PC-9 (cell line): Measurements from ENCODE around the gene MTCH2. TPM values are rescaled to one million over a fixed set of nuclear protein-coding genes. Genes with fewer than 3 reads are reported as not detected.

ENCODE experiments used
- BruUV-seq: library from RNA; stranded (reverse); fragments of 400-500 nt; replicated peaks from 2 replicates; lab custom pipeline; 2021; lab: Mats Ljungman, UMichigan
- CTCF ChIA-PET: fragments of 300-600 bp; sonication (Branson Sonifier 250); formaldehyde crosslinking; loops from one replicate; lab custom pipeline; 2022; ENCODE audit warnings: antibody characterized with exemption; lab: Charles Lee
- POLR2A ChIA-PET: fragments of 300-600 bp; sonication (Branson Sonifier 250); formaldehyde crosslinking; loops from one replicate; lab custom pipeline; 2022; ENCODE audit warnings: antibody characterized with exemption; ENCODE audit not compliant: unreplicated experiment; lab: Charles Lee
- DNase-seq, 2 experiments: peaks; one replicate each; pipeline versions ENCODE4 v3.0.0 to v3.0.0-alpha.2; 2015 to 2022; ENCODE audit warnings: mixed read lengths in 1 of 2
- H2AFZ ChIP-seq: fragments of 200-600 bp; sonication (generic); 2 replicates; pipeline ENCODE4 v1.8.1; 2017; ENCODE audit warnings: antibody characterized with exemption
- H3F3A ChIP-seq: fragments of 200-600 bp; sonication (generic); 2 replicates; pipeline ENCODE4 v1.8.1; 2017; ENCODE audit warnings: antibody characterized with exemption, mild to moderate bottlenecking, low read depth; ENCODE audit not compliant: insufficient read depth
- H3K27ac ChIP-seq: fragments of 200-600 bp; sonication (generic); 2 replicates; pipeline ENCODE4 v1.6.1; 2016; ENCODE audit warnings: mixed run types
- H3K27me3 ChIP-seq: fragments of 200-600 bp; sonication (generic); 2 replicates; pipeline ENCODE4 v1.6.1; 2016; ENCODE audit warnings: low read depth, mixed run types; ENCODE audit not compliant: insufficient read depth
- H3K36me3 ChIP-seq: fragments of 200-600 bp; sonication (generic); 2 replicates; pipeline ENCODE4 v1.6.1; 2016; ENCODE audit warnings: low read depth, mixed run types
- H3K4me1 ChIP-seq: fragments of 200-600 bp; sonication (generic); replicated peaks from 2 replicates; pipeline ENCODE4 v1.6.1; 2016; ENCODE audit warnings: mixed run types; ENCODE audit not compliant: insufficient read depth
- H3K4me2 ChIP-seq: fragments of 200-600 bp; sonication (generic); 2 replicates; pipeline ENCODE4 v1.6.1; 2017; ENCODE audit warnings: mixed run types
- H3K4me3 ChIP-seq: fragments of 200-600 bp; sonication (generic); 2 replicates; pipeline ENCODE4 v1.6.1; 2016; ENCODE audit warnings: mixed run types
- H3K79me2 ChIP-seq: fragments of 200-600 bp; sonication (generic); 2 replicates; pipeline ENCODE4 v1.6.1; 2017; ENCODE audit warnings: low read depth, mixed run types
- H3K9me2 ChIP-seq: fragments of 200-600 bp; sonication (generic); 2 replicates; pipeline ENCODE4 v1.8.1; 2017; ENCODE audit warnings: mild to moderate bottlenecking; ENCODE audit not compliant: insufficient read depth
- H3K9me3 ChIP-seq: fragments of 200-600 bp; sonication (generic); 2 replicates; pipeline ENCODE4 v1.8.1; 2016; ENCODE audit warnings: low read depth; ENCODE audit not compliant: insufficient read depth
- H4K20me1 ChIP-seq: fragments of 200-600 bp; sonication (generic); 2 replicates; pipeline ENCODE4 v1.8.1; 2017; ENCODE audit not compliant: insufficient read depth
- EZH2 ChIP-seq: fragments of 200-600 bp; sonication (generic); IDR thresholded peaks from 2 replicates; pipeline ENCODE4 v1.8.0; 2017; ENCODE audit warnings: antibody characterized with exemption, low read depth
- intact Hi-C: fragments of 100-400 bp; cut with micrococcal nuclease; formaldehyde crosslinking; loops from one replicate; pipeline ENCODE4 v1.10.0; 2022; ENCODE audit not compliant: unreplicated experiment
- total RNA-seq: library from RNA; stranded (reverse); gene quantifications from 2 replicates; pipeline ENCODE4 v1.2.3, GENCODE V29; 2021
- TF ChIP-seq, protein P1 (sequence below): fragments of 200-600 bp; sonication (generic); conservative IDR thresholded peaks from 2 replicates; pipeline ENCODE4 v1.6.1; 2017; ENCODE audit warnings: mixed run types, antibody characterized with exemption, mild to moderate bottlenecking, moderate library complexity

MTCH2 gene
- total RNA-seq, 1 experiment from 2014 or later: 147 TPM

DNA sequence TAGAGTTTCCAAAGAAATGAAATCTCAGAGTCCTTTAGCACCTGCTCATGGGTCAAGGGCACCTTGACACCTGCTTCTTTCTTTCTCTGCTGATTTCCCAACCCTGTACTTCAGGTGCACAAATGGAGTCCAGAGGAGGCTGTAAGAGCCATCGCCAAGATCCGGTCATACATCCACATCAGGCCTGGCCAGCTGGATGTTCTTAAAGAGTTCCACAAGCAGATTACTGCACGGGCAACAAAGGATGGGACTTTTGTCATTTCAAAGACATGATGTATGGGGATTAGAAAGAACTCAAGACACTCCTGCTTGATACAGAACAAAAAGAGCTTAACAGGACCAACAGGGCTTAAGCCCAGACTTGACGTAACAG, 71.0 kb downstream of the MTCH2 start:
- ChIA-PET POLR2A (interaction anchor here (0.6 kb wide), 1 partner anchor 407 kb away, joined by 5 read pairs; no protein-coding TSS in a partner anchor), CTCF (no interaction called here)
- Histone ChIP-seq H3K4me1 (peaks cover 9% of the 10 kb centered on the region), H3K4me3 (no peak overlapping the region), H3K4me2 (no peak overlapping the region), H3K27ac (no peak overlapping the region), H3K36me3 (peaks cover 27% of the 10 kb centered on the region), H2AFZ (no peak overlapping the region), H3K79me2 (peaks cover 38% of the 10 kb centered on the region), H4K20me1 (peaks cover 7% of the 10 kb centered on the region; the same call in 1 of the 2 replicates), H3K9me2 (no peaks in the 10 kb centered on the region), H3K9me3 (no peaks in the 10 kb centered on the region), H3F3A (peaks cover 7% of the 10 kb centered on the region; the same call in 1 of the 2 replicates), H3K27me3 (no peaks in the 10 kb centered on the region)
- no TSS peak for BruUV-seq
- DNase-seq: no peak
- no peak for TF ChIP-seq EZH2
- TF ChIP-seq, protein P1, sequence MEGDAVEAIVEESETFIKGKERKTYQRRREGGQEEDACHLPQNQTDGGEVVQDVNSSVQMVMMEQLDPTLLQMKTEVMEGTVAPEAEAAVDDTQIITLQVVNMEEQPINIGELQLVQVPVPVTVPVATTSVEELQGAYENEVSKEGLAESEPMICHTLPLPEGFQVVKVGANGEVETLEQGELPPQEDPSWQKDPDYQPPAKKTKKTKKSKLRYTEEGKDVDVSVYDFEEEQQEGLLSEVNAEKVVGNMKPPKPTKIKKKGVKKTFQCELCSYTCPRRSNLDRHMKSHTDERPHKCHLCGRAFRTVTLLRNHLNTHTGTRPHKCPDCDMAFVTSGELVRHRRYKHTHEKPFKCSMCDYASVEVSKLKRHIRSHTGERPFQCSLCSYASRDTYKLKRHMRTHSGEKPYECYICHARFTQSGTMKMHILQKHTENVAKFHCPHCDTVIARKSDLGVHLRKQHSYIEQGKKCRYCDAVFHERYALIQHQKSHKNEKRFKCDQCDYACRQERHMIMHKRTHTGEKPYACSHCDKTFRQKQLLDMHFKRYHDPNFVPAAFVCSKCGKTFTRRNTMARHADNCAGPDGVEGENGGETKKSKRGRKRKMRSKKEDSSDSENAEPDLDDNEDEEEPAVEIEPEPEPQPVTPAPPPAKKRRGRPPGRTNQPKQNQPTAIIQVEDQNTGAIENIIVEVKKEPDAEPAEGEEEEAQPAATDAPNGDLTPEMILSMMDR: no peak
- intact Hi-C loops: no loop called here

DNA sequence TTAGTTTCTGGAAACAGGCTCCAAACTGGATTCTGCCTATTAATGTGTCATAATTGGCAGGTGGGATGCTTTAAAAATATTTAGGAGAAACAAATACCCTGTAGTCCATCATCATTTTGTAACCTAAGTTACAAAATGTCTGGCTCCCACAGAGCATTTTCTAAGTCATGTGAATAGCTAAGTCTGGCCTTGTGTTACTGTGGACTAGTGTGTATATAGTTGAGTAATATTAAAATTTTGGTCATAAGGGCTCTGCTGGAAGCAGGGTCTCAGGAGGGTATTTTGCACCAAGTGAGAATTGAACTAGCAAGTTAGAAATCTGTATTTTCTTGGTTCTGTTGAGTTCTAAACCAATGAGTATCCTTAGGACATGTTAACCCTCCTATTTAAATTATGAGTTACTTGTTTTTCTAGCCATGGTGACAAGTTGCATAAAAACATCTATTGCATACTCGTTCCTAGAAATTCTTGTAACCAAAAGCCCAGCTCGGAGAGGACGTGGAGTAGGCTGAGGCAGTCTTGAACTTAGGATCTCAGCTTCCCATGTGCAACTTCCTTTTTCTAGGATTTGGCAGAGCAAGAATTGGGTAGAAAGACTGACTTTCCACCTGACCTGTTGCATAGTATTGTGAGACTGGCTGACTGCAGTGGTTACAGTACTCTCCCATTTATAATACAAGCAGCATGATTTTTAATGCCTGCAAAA, 71.6 kb downstream of the MTCH2 start:
- peaks cover 27% of the 10 kb centered on the region for H3K36me3 ChIP-seq
- DNase-seq: no peak
- H3K4me1 ChIP-seq: peaks cover 9% of the 10 kb centered on the region
- no peak overlapping the region for H2AFZ ChIP-seq
- no peaks in the 10 kb centered on the region for H3K9me2 ChIP-seq
- no TSS peak for BruUV-seq
- no peak for TF ChIP-seq EZH2
- TF ChIP-seq, protein P1: no peak
- H4K20me1 ChIP-seq: peaks cover 7% of the 10 kb centered on the region; the same call in 1 of the 2 replicates
- no peak overlapping the region for H3K27ac ChIP-seq
- CTCF ChIA-PET: no interaction called here
- H3K4me3 ChIP-seq: no peak overlapping the region
- peaks cover 7% of the 10 kb centered on the region; the same call in 1 of the 2 replicates for H3F3A ChIP-seq
- no peaks in the 10 kb centered on the region for H3K9me3 ChIP-seq
- POLR2A ChIA-PET: interaction anchor here (0.5 to 0.6 kb wide), 3 partner anchors 30 to 407 kb away, joined by 3 to 9 read pairs (median 5); partner anchors contain the start of gene DDB2
- intact Hi-C loops: no loop called here
- no peaks in the 10 kb centered on the region for H3K27me3 ChIP-seq
- H3K4me2 ChIP-seq: no peak overlapping the region
- peaks cover 44% of the 10 kb centered on the region for H3K79me2 ChIP-seq

DNA sequence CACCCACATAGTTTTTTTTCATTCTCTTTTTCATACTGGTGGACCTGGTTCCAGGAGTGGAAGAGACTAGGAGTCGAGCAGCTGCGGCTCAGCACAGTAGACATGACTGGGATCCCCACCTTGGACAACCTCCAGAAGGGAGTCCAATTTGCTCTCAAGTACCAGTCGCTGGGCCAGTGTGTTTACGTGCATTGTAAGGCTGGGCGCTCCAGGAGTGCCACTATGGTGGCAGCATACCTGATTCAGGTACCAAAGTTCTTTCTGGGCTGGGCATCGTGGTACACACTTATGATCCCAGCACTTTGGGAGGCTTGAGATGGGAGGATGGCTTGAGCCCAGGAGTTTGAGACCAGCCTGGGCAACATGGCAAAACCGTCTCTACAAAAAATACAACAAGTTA, 72.7 kb downstream of the MTCH2 start:
- H3K36me3 ChIP-seq: peaks cover 27% of the 10 kb centered on the region
- CTCF ChIA-PET: interaction anchor here (0.6 kb wide), 1 partner anchor 220 kb away, joined by 4 read pairs; no protein-coding TSS in a partner anchor
- H3K4me2 ChIP-seq: no peak overlapping the region
- peaks cover 9% of the 10 kb centered on the region for H3K4me1 ChIP-seq
- H3K9me3 ChIP-seq: no peaks in the 10 kb centered on the region
- no peaks in the 10 kb centered on the region for H3K27me3 ChIP-seq
- H3K79me2 ChIP-seq: peaks cover 52% of the 10 kb centered on the region
- no peak overlapping the region for H2AFZ ChIP-seq
- H3F3A ChIP-seq: peaks cover 7% of the 10 kb centered on the region; the same call in 1 of the 2 replicates
- H3K27ac ChIP-seq: no peak overlapping the region
- no peaks in the 10 kb centered on the region for H3K9me2 ChIP-seq
- TF ChIP-seq, protein P1: no peak
- TF ChIP-seq EZH2: no peak
- POLR2A ChIA-PET: interaction anchor here (0.9 kb wide), 1 partner anchor 140 kb away, joined by 7 read pairs; no protein-coding TSS in a partner anchor
- H3K4me3 ChIP-seq: no peak overlapping the region
- intact Hi-C loops: loop anchor here (5.0 kb wide), 1 partner anchor 162 kb away; the partner anchor contains the start of gene SLC39A13
- H4K20me1 ChIP-seq: peaks cover 7% of the 10 kb centered on the region; the same call in 1 of the 2 replicates
- BruUV-seq: no TSS peak
- DNase-seq: no peak

Other genes with a start within 250 kb of the MTCH2 start
- 28.8 and 32.3 TPM in 2 replicates for gene SLC39A13, start 234.0 kb downstream of the MTCH2 start, total RNA-seq
- gene PSMC3, start 216.1 kb downstream of the MTCH2 start, total RNA-seq: 160 and 222 TPM in 2 replicates
- 5.4 and 7.3 TPM in 2 replicates for gene RAPSN, start 193.4 kb downstream of the MTCH2 start, total RNA-seq
- 115 and 165 TPM in 2 replicates for gene CELF1, start 89.4 kb downstream of the MTCH2 start, total RNA-seq
- gene PTPMT1, start 77.0 kb downstream of the MTCH2 start, total RNA-seq: 74.8 and 79.0 TPM in 2 replicates
- gene KBTBD4, start 63.6 kb downstream of the MTCH2 start, total RNA-seq: 20.2 and 20.3 TPM in 2 replicates
- 119 and 140 TPM in 2 replicates for gene NDUFS3, start 63.5 kb downstream of the MTCH2 start, total RNA-seq
- gene FAM180B, start 55.9 kb downstream of the MTCH2 start, total RNA-seq: not detected in 2 replicates
- gene C1QTNF4, start 48.1 kb downstream of the MTCH2 start, total RNA-seq: 0.22 and 0.63 TPM in 2 replicates
- gene AGBL2, start 72.8 kb upstream of the MTCH2 start, total RNA-seq: 13.1 and 21.9 TPM in 2 replicates
- gene FNBP4, start 124.8 kb upstream of the MTCH2 start, total RNA-seq: 101 and 121 TPM in 2 replicates
- 61.7 and 73.2 TPM in 2 replicates for gene NUP160, start 205.8 kb upstream of the MTCH2 start, total RNA-seq